ENCODE data around the gene RNF43.
"Not testable (repeated sequence)": the region's sequence is repeated elsewhere in the genome, so short reads cannot be mapped to it uniquely, and the experiment has no call there.

The RNF43 gene

GRCh38 chr17:58403311-58403710 is 14.0 kb downstream of the RNF43 start:
- Histone ChIP-seq H3K9me3 (ENCODE audit: insufficient read depth, low read depth, low read length) (no peaks in the 10 kb centered on the region), H3K9ac (ENCODE audit: low read depth, low read length) (peak overlapping the region; percentile 4; the same call in 1 of the 2 replicates), H3K36me3 (ENCODE audit: insufficient read depth, low read length) (no peaks in the 10 kb centered on the region), H3K4me3 (ENCODE audit: low read length) (peak overlapping the region; percentile 17), H3K4me1 (ENCODE audit: insufficient read depth, low read length) (peaks cover 52% of the 10 kb centered on the region), H3K27me3 (ENCODE audit: insufficient read depth, low read length) (peaks cover 60% of the 10 kb centered on the region), H3K27ac (ENCODE audit: low read depth, low read length) (peak overlapping the region; percentile 80)
- 5% methylated on average over 6 of the region's 6 CpGs for WGBS

- no peaks in the 10 kb centered on the region for H3K36me3 ChIP-seq (ENCODE audit: insufficient read depth, low read length)
- H3K9me3 ChIP-seq (ENCODE audit: insufficient read depth, low read depth, low read length): no peaks in the 10 kb centered on the region
- H3K4me3 ChIP-seq (ENCODE audit: low read length): 0 out of 2 replicates have a peak overlapping the region, but pooled peaks have one; percentile 2
- WGBS: 45% methylated on average over 1 of the region's 1 CpG
- peaks cover 67% of the 10 kb centered on the region for H3K27me3 ChIP-seq (ENCODE audit: insufficient read depth, low read length)
- H3K27ac ChIP-seq (ENCODE audit: low read depth, low read length): peak overlapping the region; percentile 80
- peaks cover 58% of the 10 kb centered on the region for H3K4me1 ChIP-seq (ENCODE audit: insufficient read depth, low read length)
- peak overlapping the region; percentile 4; the same call in 1 of the 2 replicates for H3K9ac ChIP-seq (ENCODE audit: low read depth, low read length)
Observed at GRCh38 chr17:58402679-58403078, 14.7 kb downstream of the RNF43 start.

GRCh38 chr17:58402047-58402446 is 15.3 kb downstream of the RNF43 start:
- H3K27ac ChIP-seq (ENCODE audit: low read depth, low read length): peak overlapping the region; percentile 80
- no peaks in the 10 kb centered on the region for H3K9me3 ChIP-seq (ENCODE audit: insufficient read depth, low read depth, low read length)
- no peak overlapping the region for H3K4me3 ChIP-seq (ENCODE audit: low read length)
- no peak overlapping the region for H3K9ac ChIP-seq (ENCODE audit: low read depth, low read length)
- H3K27me3 ChIP-seq (ENCODE audit: insufficient read depth, low read length): peaks cover 72% of the 10 kb centered on the region
- peaks cover 58% of the 10 kb centered on the region for H3K4me1 ChIP-seq (ENCODE audit: insufficient read depth, low read length)
- no peaks in the 10 kb centered on the region for H3K36me3 ChIP-seq (ENCODE audit: insufficient read depth, low read length)

GRCh38 chr17:58401287-58401686 is 16.0 kb downstream of the RNF43 start:
- no peaks in the 10 kb centered on the region for H3K36me3 ChIP-seq (ENCODE audit: insufficient read depth, low read length)
- peaks cover 80% of the 10 kb centered on the region for H3K27me3 ChIP-seq (ENCODE audit: insufficient read depth, low read length)
- WGBS: 88% methylated on average over 2 of the region's 2 CpGs
- no peak overlapping the region for H3K27ac ChIP-seq (ENCODE audit: low read depth, low read length)
- H3K4me3 ChIP-seq (ENCODE audit: low read length): no peak overlapping the region
- H3K9me3 ChIP-seq (ENCODE audit: insufficient read depth, low read depth, low read length): no peaks in the 10 kb centered on the region
- H3K9ac ChIP-seq (ENCODE audit: low read depth, low read length): no peak overlapping the region
- peaks cover 58% of the 10 kb centered on the region for H3K4me1 ChIP-seq (ENCODE audit: insufficient read depth, low read length)

GRCh38 chr17:58400826-58401225 is 16.5 kb downstream of the RNF43 start:
- Histone ChIP-seq H3K4me1 (ENCODE audit: insufficient read depth, low read length) (peaks cover 57% of the 10 kb centered on the region), H3K9ac (ENCODE audit: low read depth, low read length) (no peak overlapping the region), H3K9me3 (ENCODE audit: insufficient read depth, low read depth, low read length) (no peaks in the 10 kb centered on the region), H3K27me3 (ENCODE audit: insufficient read depth, low read length) (peaks cover 82% of the 10 kb centered on the region), H3K36me3 (ENCODE audit: insufficient read depth, low read length) (no peaks in the 10 kb centered on the region), H3K4me3 (ENCODE audit: low read length) (no peak overlapping the region), H3K27ac (ENCODE audit: low read depth, low read length) (no peak overlapping the region)

- no peak overlapping the region for H3K9ac ChIP-seq (ENCODE audit: low read depth, low read length)
- peaks cover 56% of the 10 kb centered on the region for H3K4me1 ChIP-seq (ENCODE audit: insufficient read depth, low read length)
- peaks cover 88% of the 10 kb centered on the region for H3K27me3 ChIP-seq (ENCODE audit: insufficient read depth, low read length)
- H3K4me3 ChIP-seq (ENCODE audit: low read length): no peak overlapping the region
- H3K36me3 ChIP-seq (ENCODE audit: insufficient read depth, low read length): no peaks in the 10 kb centered on the region
- 91% methylated on average over 3 of the region's 3 CpGs for WGBS
- no peak overlapping the region for H3K27ac ChIP-seq (ENCODE audit: low read depth, low read length)
- H3K9me3 ChIP-seq (ENCODE audit: insufficient read depth, low read depth, low read length): no peaks in the 10 kb centered on the region
Observed at GRCh38 chr17:58399974-58400373, 17.4 kb downstream of the RNF43 start.

GRCh38 chr17:58398574-58399266 is 18.6 kb downstream of the RNF43 start:
- H3K27me3 ChIP-seq (ENCODE audit: insufficient read depth, low read length): peaks cover 83% of the 10 kb centered on the region
- peaks cover 57% of the 10 kb centered on the region for H3K4me1 ChIP-seq (ENCODE audit: insufficient read depth, low read length)
- 0 out of 2 replicates have a peak overlapping the region, but pooled peaks have one; percentile 17 for H3K4me3 ChIP-seq (ENCODE audit: low read length)
- H3K9ac ChIP-seq (ENCODE audit: low read depth, low read length): no peak overlapping the region
- H3K9me3 ChIP-seq (ENCODE audit: insufficient read depth, low read depth, low read length): no peaks in the 10 kb centered on the region
- peak overlapping the region; percentile 56; the same call in 1 of the 2 replicates for H3K27ac ChIP-seq (ENCODE audit: low read depth, low read length)
- H3K36me3 ChIP-seq (ENCODE audit: insufficient read depth, low read length): no peaks in the 10 kb centered on the region
- 0% methylated on average over 3 of the region's 3 CpGs for WGBS

GRCh38 chr17:58397421-58397820 is 19.9 kb downstream of the RNF43 start:
- H3K4me1 ChIP-seq (ENCODE audit: insufficient read depth, low read length): peaks cover 45% of the 10 kb centered on the region
- not testable (repeated sequence) for H3K4me3 ChIP-seq (ENCODE audit: low read length); H3K9me3 ChIP-seq (ENCODE audit: insufficient read depth, low read depth, low read length); H3K27ac ChIP-seq (ENCODE audit: low read depth, low read length); H3K9ac ChIP-seq (ENCODE audit: low read depth, low read length); H3K36me3 ChIP-seq (ENCODE audit: insufficient read depth, low read length)
- H3K27me3 ChIP-seq (ENCODE audit: insufficient read depth, low read length): peaks cover 79% of the 10 kb centered on the region
- WGBS: 86% methylated on average over 5 of the region's 5 CpGs

GRCh38 chr17:58396173-58396572 is 21.2 kb downstream of the RNF43 start:
- H3K27ac ChIP-seq (ENCODE audit: low read depth, low read length): no peak overlapping the region
- 88% methylated on average over 3 of the region's 4 CpGs for WGBS
- H3K36me3 ChIP-seq (ENCODE audit: insufficient read depth, low read length): no peaks in the 10 kb centered on the region
- H3K4me3 ChIP-seq (ENCODE audit: low read length): no peak overlapping the region
- H3K9ac ChIP-seq (ENCODE audit: low read depth, low read length): no peak overlapping the region
- peaks cover 32% of the 10 kb centered on the region for H3K4me1 ChIP-seq (ENCODE audit: insufficient read depth, low read length)
- peaks cover 67% of the 10 kb centered on the region for H3K27me3 ChIP-seq (ENCODE audit: insufficient read depth, low read length)
- no peaks in the 10 kb centered on the region for H3K9me3 ChIP-seq (ENCODE audit: insufficient read depth, low read depth, low read length)

GRCh38 chr17:58394534-58395223 is 22.7 kb downstream of the RNF43 start:
- 97% methylated on average over 3 of the region's 3 CpGs for WGBS
- H3K9ac ChIP-seq (ENCODE audit: low read depth, low read length): no peak overlapping the region
- no peak overlapping the region for H3K27ac ChIP-seq (ENCODE audit: low read depth, low read length)
- H3K4me3 ChIP-seq (ENCODE audit: low read length): no peak overlapping the region
- peaks cover 36% of the 10 kb centered on the region for H3K4me1 ChIP-seq (ENCODE audit: insufficient read depth, low read length)
- peaks cover 52% of the 10 kb centered on the region for H3K27me3 ChIP-seq (ENCODE audit: insufficient read depth, low read length)
- H3K9me3 ChIP-seq (ENCODE audit: insufficient read depth, low read depth, low read length): no peaks in the 10 kb centered on the region
- no peaks in the 10 kb centered on the region for H3K36me3 ChIP-seq (ENCODE audit: insufficient read depth, low read length)

- no peak overlapping the region for H3K4me3 ChIP-seq (ENCODE audit: low read length)
- peaks cover 20% of the 10 kb centered on the region for H3K27me3 ChIP-seq (ENCODE audit: insufficient read depth, low read length)
- no peak overlapping the region for H3K27ac ChIP-seq (ENCODE audit: low read depth, low read length)
- no peaks in the 10 kb centered on the region for H3K9me3 ChIP-seq (ENCODE audit: insufficient read depth, low read depth, low read length)
- WGBS: 91% methylated on average over 10 of the region's 10 CpGs
- H3K4me1 ChIP-seq (ENCODE audit: insufficient read depth, low read length): peaks cover 38% of the 10 kb centered on the region
- no peak overlapping the region for H3K9ac ChIP-seq (ENCODE audit: low read depth, low read length)
- no peaks in the 10 kb centered on the region for H3K36me3 ChIP-seq (ENCODE audit: insufficient read depth, low read length)
Observed at GRCh38 chr17:58391302-58391984, 25.9 kb downstream of the RNF43 start.
